Activated naive CD8-positive, alpha-beta T cell treated with anti-CD3 and anti-CD28 coated beads for 36 hours (primary cell): ENCODE data around the gene MAB21L4. TPM values are rescaled to one million over a fixed set of nuclear protein-coding genes. Genes with fewer than 3 reads are reported as not detected.

Experiments used
- DNase-seq: peaks from one replicate; pipeline ENCODE4 v3.0.0; 2021
- H3K27ac Mint-ChIP-seq: one replicate; pipeline ENCODE4 v1.8.0; 2022; ENCODE audit warnings: mild to moderate bottlenecking, moderate library complexity, mixed read lengths
- H3K27me3 Mint-ChIP-seq: one replicate; pipeline ENCODE4 v1.8.0; 2022; ENCODE audit warnings: mild to moderate bottlenecking, mixed read lengths
- H3K36me3 Mint-ChIP-seq: one replicate; pipeline ENCODE4 v1.8.0; 2021; ENCODE audit warnings: mild to moderate bottlenecking, mixed read lengths
- H3K4me1 Mint-ChIP-seq: one replicate; pipeline ENCODE4 v1.8.0; 2021; ENCODE audit warnings: mixed read lengths
- H3K4me3 Mint-ChIP-seq: one replicate; pipeline ENCODE4 v1.8.0; 2022; ENCODE audit warnings: mild to moderate bottlenecking, moderate library complexity, mixed read lengths
- H3K9me3 Mint-ChIP-seq: one replicate; pipeline ENCODE4 v1.8.0; 2022; ENCODE audit warnings: mixed read lengths
- total RNA-seq, 2 experiments: library from RNA; stranded (reverse); gene quantifications; one replicate each; pipeline ENCODE4 v1.2.3, GENCODE V29; 2021

MAB21L4 gene
- total RNA-seq = not detected

- no peak within 1 kb of the TSS for H3K27ac Mint-ChIP-seq
- DNase-seq = no peak
- no peaks in the 10 kb centered on the region for H3K36me3 Mint-ChIP-seq
- H3K4me1 Mint-ChIP-seq = no peaks in the 10 kb centered on the region
- H3K4me3 Mint-ChIP-seq = no peak within 1 kb of the TSS
- H3K9me3 Mint-ChIP-seq = no peaks in the 10 kb centered on the region
- H3K27me3 Mint-ChIP-seq = no peaks in the 10 kb centered on the region
These were observed at the start of gene MAB21L4 for GRCh38 chr2:240895656-240896388. MAB21L4 (minus strand) TSS chr2:240896156; CDS start chr2:240895997, 159 bp downstream.

GRCh38 chr2:240936106-240936505, 40.1 kb upstream of the MAB21L4 start:
- no peak for DNase-seq
- Mint-ChIP-seq H3K4me1 (no peaks in the 10 kb centered on the region), H3K27me3 (no peaks in the 10 kb centered on the region), H3K4me3 (no peak overlapping the region), H3K36me3 (no peaks in the 10 kb centered on the region), H3K9me3 (no peaks in the 10 kb centered on the region), H3K27ac (no peak overlapping the region)

GRCh38 chr2:240935103-240935876, 39.3 kb upstream of the MAB21L4 start:
- Mint-ChIP-seq H3K9me3 (no peaks in the 10 kb centered on the region), H3K27ac (no peak overlapping the region), H3K27me3 (no peaks in the 10 kb centered on the region), H3K4me1 (no peaks in the 10 kb centered on the region), H3K36me3 (no peaks in the 10 kb centered on the region), H3K4me3 (no peak overlapping the region)
- DNase-seq = no peak

- Mint-ChIP-seq H3K4me3 (no peak overlapping the region), H3K36me3 (no peaks in the 10 kb centered on the region), H3K27me3 (no peaks in the 10 kb centered on the region), H3K27ac (no peak overlapping the region), H3K9me3 (no peaks in the 10 kb centered on the region), H3K4me1 (no peaks in the 10 kb centered on the region)
- DNase-seq = no peak
These were observed 38.7 kb upstream of the MAB21L4 start for GRCh38 chr2:240934701-240935102.

GRCh38 chr2:240933966-240934700, 38.2 kb upstream of the MAB21L4 start:
- H3K27ac Mint-ChIP-seq = no peak overlapping the region
- H3K4me3 Mint-ChIP-seq = no peak overlapping the region
- no peaks in the 10 kb centered on the region for H3K27me3 Mint-ChIP-seq
- no peaks in the 10 kb centered on the region for H3K36me3 Mint-ChIP-seq
- no peak for DNase-seq
- no peaks in the 10 kb centered on the region for H3K4me1 Mint-ChIP-seq
- no peaks in the 10 kb centered on the region for H3K9me3 Mint-ChIP-seq

GRCh38 chr2:240933048-240933965, 37.4 kb upstream of the MAB21L4 start:
- no peaks in the 10 kb centered on the region for H3K27me3 Mint-ChIP-seq
- H3K27ac Mint-ChIP-seq = no peak overlapping the region
- H3K4me3 Mint-ChIP-seq = no peak overlapping the region
- H3K36me3 Mint-ChIP-seq = no peaks in the 10 kb centered on the region
- H3K9me3 Mint-ChIP-seq = no peaks in the 10 kb centered on the region
- DNase-seq = no peak
- H3K4me1 Mint-ChIP-seq = no peaks in the 10 kb centered on the region

GRCh38 chr2:240932724-240933047, 36.7 kb upstream of the MAB21L4 start:
- H3K9me3 Mint-ChIP-seq = no peaks in the 10 kb centered on the region
- DNase-seq = no peak
- no peaks in the 10 kb centered on the region for H3K4me1 Mint-ChIP-seq
- no peak overlapping the region for H3K4me3 Mint-ChIP-seq
- H3K27ac Mint-ChIP-seq = no peak overlapping the region
- H3K36me3 Mint-ChIP-seq = no peaks in the 10 kb centered on the region
- H3K27me3 Mint-ChIP-seq = no peaks in the 10 kb centered on the region

- no peaks in the 10 kb centered on the region for H3K36me3 Mint-ChIP-seq
- no peaks in the 10 kb centered on the region for H3K4me1 Mint-ChIP-seq
- H3K4me3 Mint-ChIP-seq = no peak overlapping the region
- H3K27ac Mint-ChIP-seq = no peak overlapping the region
- no peaks in the 10 kb centered on the region for H3K9me3 Mint-ChIP-seq
- DNase-seq = no peak
- no peaks in the 10 kb centered on the region for H3K27me3 Mint-ChIP-seq
These were observed 36.2 kb upstream of the MAB21L4 start for GRCh38 chr2:240932001-240932723.

- DNase-seq = no peak
These were observed 35.5 kb upstream of the MAB21L4 start for GRCh38 chr2:240931319-240931949.

GRCh38 chr2:240930631-240931318, 34.8 kb upstream of the MAB21L4 start:
- no peak overlapping the region for H3K4me3 Mint-ChIP-seq
- H3K4me1 Mint-ChIP-seq = no peaks in the 10 kb centered on the region
- H3K9me3 Mint-ChIP-seq = no peaks in the 10 kb centered on the region
- H3K36me3 Mint-ChIP-seq = no peaks in the 10 kb centered on the region
- no peak for DNase-seq
- H3K27me3 Mint-ChIP-seq = no peaks in the 10 kb centered on the region
- H3K27ac Mint-ChIP-seq = no peak overlapping the region

More at GRCh38 chr2:240931319-240931949, 35.5 kb upstream of the MAB21L4 start:
- Mint-ChIP-seq H3K27me3 (no peaks in the 10 kb centered on the region), H3K4me1 (no peaks in the 10 kb centered on the region), H3K9me3 (no peaks in the 10 kb centered on the region), H3K4me3 (no peak overlapping the region), H3K27ac (no peak overlapping the region), H3K36me3 (no peaks in the 10 kb centered on the region)

- Mint-ChIP-seq H3K27ac (no peak overlapping the region), H3K36me3 (no peaks in the 10 kb centered on the region), H3K27me3 (no peaks in the 10 kb centered on the region), H3K9me3 (no peaks in the 10 kb centered on the region), H3K4me3 (no peak overlapping the region), H3K4me1 (no peaks in the 10 kb centered on the region)
- no peak for DNase-seq
These were observed 34.2 kb upstream of the MAB21L4 start for GRCh38 chr2:240930096-240930630.

GRCh38 chr2:240929364-240930095, 33.6 kb upstream of the MAB21L4 start:
- H3K4me1 Mint-ChIP-seq = no peaks in the 10 kb centered on the region
- H3K27me3 Mint-ChIP-seq = no peaks in the 10 kb centered on the region
- H3K36me3 Mint-ChIP-seq = no peaks in the 10 kb centered on the region
- no peak overlapping the region for H3K4me3 Mint-ChIP-seq
- H3K9me3 Mint-ChIP-seq = no peaks in the 10 kb centered on the region
- no peak overlapping the region for H3K27ac Mint-ChIP-seq
- no peak for DNase-seq
